HG02763 (cell line): ENCODE measurements around the gene SMPD3.
"Not testable (repeated sequence)": the region's sequence is repeated elsewhere in the genome, so short reads cannot be mapped to it uniquely, and the experiment has no call there.

Source experiments
- ATAC-seq: cut with Tn5 transposase; IDR thresholded peaks from one replicate; pipeline ENCODE4 v1.9.1; 2021; ENCODE audit warnings: mild to moderate bottlenecking, moderate library complexity; ENCODE audit not compliant: unreplicated experiment

The SMPD3 gene

DNA sequence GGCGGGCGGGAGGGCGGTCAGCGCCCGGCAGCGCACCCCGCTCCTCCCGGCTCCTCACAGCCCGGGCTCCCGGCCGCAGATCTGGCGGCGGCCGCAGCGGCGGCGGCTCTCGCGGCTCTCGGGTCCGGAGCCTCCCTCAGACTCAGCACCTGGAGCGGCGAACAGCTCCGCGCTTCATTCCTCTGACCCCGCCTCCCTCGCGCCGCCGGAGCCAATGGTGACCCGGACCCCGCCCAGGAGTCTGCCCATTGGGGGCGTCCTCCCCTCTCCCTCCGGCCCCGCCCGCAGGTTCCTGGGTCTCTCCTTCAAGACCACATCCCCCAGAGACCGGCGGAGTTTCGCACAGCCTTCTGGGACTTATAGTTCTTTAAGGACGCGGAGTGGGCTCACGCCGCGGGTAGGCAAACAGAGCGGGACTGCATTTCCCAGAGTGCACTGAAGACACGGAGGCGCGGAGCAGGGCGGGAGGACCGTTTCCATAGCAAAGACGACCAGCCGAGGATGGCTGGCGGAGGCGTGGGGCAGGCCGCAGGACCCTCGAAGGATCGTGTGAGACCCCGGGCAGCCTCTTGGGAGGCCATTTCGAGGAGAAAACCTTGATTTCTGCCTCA is at the start of gene SMPD3:
Gene SMPD3 (minus strand): TSS at position 149 of the 611 bp plus-strand sequence. CDS start 76,327 bp downstream, outside the sequence.
- ATAC-seq: peak; percentile 86

GRCh38 chr16:68496689-68497088 is 48.4 kb upstream of the SMPD3 start:
- ATAC-seq: no peak

DNA sequence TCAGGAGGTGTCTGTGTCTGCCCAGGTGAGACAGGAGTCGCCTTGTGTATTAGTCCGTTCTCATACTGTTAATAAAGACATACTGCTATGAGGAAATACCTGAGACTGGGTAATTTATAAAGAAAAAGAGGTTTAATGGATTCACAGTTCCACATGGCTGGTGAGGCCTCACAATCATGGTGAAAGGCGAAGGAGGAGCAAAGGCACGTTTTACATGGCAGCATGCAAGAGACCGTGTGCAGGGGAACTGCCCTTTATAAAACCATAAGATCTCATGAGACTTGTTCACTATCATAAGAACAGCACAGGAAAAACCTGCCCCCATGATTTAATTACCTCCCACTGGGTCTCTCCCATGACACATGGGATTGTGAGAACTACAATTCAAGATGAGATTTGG is 46.0 kb upstream of the SMPD3 start:
- not testable (repeated sequence) for ATAC-seq

DNA sequence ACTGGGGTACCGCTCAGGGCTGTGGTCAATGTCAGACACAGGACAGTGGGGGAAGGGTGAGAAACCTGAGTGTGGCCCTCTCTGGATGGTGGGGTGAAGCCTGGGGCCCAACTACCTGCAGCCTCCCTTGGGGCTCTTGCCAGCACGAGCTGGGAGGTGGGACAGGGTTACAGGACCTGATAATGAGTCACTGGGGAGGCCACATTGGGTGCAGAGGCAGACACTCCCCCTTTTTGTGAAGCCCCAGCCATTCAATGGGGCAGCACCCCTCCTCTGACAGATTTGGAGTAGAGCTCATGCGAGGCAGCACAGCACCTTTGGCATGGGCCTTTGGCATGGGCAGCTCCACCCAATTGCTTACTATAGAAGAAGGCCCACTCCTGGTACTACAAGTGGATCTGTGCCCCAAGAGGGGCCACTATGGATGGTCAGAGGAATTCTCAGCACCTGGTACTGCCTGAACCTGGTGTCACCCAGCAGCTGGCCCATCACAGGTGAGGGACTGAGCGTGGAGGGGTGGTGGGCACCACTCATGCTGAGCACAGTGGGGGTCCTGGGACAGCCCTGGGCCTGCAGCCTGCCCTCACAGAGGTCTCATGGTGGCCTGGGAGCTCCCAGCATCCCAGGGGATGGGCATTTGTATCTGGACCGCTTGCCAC is 45.2 kb upstream of the SMPD3 start:
- no peak for ATAC-seq

DNA sequence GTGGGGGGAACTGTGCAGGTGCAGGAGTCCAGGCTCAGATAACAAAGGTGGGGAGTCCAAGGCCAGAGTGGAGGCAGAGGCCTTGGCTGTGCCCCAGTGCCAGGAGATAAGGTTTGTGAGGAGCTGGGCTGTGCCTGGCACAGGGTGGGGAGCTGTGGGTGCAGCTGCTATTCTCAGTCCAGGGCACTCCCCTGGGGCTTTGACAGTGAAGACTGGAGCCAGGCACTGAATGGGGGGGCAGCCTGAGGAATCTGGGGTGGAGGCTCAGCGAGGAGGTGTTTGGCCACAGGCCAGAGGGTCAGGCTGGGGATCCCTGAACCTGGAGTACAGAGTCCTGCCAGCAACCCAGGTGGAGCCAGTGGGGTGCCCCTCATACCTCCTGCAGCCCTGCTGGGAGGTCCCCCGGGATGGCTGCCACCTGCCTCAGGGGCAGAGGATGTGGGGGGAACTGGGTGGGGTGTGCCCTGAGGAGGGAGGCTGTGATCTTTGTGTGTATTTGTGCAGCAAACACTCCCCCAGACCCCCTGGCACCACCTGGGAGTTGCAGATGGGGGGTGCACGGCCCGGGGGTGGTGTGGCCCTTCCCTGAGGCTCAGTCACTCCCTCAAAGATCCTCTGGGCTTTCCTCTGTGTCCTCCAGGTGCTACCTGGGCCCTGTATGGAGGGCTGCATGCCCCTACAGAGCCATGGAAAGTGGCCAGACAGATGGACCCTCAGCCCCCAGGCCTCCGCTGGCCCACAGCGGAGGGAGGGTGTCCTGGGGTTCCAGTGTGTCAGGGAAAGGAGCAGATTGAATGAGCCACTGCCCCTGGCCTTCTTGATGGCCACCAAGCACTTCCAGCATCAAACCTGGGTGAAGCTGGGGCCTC is 44.5 kb upstream of the SMPD3 start:
- no peak for ATAC-seq

DNA sequence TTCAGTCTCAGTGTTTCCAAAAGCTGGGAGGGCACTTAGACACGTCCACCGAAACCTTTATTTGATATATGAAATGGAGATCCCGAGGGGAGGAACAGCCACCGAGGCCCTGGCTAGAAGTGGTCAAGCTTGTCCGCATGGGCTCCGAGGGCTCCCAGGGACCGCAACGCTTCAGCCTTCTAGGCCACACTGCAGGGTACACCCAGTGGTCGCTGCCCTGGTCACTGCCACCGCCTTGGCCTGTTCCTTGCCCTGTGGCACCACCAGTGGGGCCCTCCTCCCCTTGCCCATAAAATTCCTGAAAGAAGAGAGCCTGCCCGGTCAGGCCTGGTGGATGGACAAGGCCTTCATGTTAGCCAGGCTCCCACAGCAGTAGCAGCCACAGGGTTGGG is 43.8 kb upstream of the SMPD3 start:
- ATAC-seq: no peak

DNA sequence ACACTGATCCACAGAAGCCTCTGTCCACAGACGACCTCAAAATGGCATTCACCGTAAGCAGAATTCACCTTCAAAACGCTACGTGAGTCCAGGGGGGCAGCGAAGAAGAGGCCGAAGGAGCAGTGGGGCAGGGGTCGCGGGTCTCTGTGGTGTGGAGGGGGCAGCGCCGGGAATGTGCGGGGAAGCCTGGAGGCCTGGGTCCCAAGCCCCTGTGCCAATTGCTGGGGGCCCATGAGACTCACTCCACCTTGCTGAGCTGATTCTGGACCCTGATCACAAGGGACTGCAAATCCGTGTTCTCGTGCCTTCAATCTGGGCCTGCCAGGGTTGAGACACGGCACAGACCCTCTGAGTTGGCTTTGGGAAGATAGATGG is 43.3 kb upstream of the SMPD3 start:
- ATAC-seq: no peak

DNA sequence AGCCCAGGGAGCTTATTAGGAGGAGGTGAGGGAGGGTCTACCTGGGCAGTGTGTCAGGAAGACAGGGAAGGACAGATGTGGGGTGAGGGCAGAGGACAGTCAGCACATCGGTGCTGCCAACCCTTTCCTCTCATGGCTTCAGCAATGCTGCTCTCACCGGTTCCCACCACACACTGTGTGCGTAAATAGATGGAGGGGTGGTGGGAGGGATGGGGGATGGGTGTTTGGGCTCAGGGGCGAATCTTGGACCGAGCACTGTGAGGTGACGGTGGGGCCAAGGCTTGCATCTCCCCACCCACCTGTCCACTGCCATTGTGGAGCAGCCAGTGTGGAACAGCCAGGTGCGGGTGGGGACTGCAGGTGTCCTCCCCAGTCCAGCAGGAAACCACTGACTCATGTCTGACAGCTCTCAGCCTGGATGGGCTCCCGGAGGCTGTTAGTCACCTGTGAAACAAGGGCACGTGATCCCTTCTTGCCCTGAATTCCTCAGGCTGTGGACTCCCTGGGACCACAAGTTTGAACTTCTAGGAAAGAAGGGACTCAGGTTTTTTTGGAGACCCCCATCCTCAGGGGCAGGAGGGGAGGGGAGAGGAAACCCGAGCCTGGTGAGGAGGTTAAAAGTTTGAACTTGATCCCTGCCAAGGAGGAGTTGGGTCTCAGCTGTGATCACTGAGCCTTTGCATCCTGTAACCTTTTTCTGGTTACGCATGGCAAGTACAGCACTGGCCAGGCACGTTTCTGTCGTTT is 42.7 kb upstream of the SMPD3 start:
- ATAC-seq: no peak

DNA sequence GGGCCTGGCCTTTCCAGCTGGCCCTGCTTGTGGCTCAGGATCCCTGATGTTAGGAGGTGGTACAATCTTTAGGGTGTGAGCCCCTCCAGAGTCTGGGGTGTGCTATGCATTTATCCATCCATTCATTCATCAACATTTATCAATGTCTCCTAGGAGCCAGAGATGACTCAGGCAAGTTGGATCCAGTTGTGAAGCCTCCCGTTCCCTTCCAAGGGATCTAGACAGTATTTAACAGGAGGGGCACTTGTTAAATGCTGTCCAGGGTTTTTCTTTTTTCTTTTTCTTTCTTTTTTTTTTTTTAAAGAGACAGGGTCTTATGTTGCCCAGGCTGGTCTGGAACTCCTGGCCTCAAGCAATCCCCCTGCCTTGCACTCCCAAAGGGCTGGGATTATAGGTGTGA is 42.0 kb upstream of the SMPD3 start:
- no peak for ATAC-seq

DNA sequence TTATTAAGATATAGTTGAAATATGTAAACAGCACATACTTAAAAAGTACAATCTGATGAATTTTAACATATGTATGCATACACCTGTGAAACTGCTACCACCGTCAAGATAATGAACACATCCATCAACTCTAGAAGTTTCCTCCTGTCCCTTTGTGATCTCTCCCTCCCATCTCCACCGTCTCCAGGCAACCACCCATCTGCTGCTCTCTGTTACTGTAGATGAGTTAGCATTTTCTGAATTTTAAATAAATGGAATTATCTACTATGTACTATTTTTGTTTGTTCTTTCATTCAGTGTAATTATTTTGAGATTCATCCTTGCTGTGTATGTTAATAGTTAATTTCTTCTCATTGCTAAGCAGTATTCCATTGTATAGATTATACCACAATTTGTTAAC is 40.2 kb upstream of the SMPD3 start:
- ATAC-seq: no peak

- ATAC-seq: no peak
These were observed 39.4 kb upstream of the SMPD3 start for GRCh38 chr16:68487669-68488068.

- no peak for ATAC-seq
These were observed 38.9 kb upstream of the SMPD3 start for GRCh38 chr16:68487203-68487514.

- ATAC-seq: no peak
These were observed 38.3 kb upstream of the SMPD3 start for GRCh38 chr16:68486502-68487202.

GRCh38 chr16:68481636-68482035 is 33.3 kb upstream of the SMPD3 start:
- ATAC-seq: no peak

GRCh38 chr16:68480084-68480995 is 32.0 kb upstream of the SMPD3 start:
- ATAC-seq: no peak

DNA sequence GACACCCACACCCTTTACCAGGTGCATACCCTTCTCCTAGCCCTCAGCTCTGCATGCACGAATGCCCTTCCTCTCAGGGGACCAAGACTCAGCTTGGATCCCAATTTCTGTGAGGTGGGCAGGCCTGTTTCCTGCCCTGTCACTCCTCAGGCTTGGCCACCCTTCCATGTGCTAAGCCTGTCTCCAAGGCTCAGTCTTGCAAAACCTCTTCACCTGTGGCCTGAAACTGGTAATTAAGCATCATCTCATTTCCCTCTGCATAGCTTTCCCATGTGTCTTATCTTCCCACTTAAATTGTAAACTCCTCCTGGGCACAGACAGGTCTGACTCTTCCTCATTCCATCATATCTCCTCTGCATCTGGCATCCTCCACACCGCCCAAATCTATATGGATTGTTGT is 31.0 kb upstream of the SMPD3 start:
- ATAC-seq: no peak

GRCh38 chr16:68478526-68479250 is 30.4 kb upstream of the SMPD3 start:
- no peak for ATAC-seq

- ATAC-seq: no peak
These were observed 26.8 kb upstream of the SMPD3 start for GRCh38 chr16:68475071-68475470.
